ENCODE measurements around the gene GBP6. TPM values are rescaled to one million over a fixed set of nuclear protein-coding genes. Genes with fewer than 3 reads are reported as not detected.

The GBP6 gene
- polyA plus RNA-seq (2011; rRNA removed) (not detected in 2 replicates), polyA minus RNA-seq (2011; rRNA and poly(A)+ RNA removed) (not detected in 2 replicates)

- ChIA-PET POLR2A (no interaction called here), CTCF (interaction anchor here (1.8 to 2.4 kb wide), 2 partner anchors 278 to 390 kb away, joined by 5 to 7 read pairs; no protein-coding TSS in a partner anchor)
- Histone ChIP-seq H3K27me3 (ENCODE audit: control insufficient read depth, insufficient read depth, low read length) (no peaks in the 10 kb centered on the region), H3K9me3 (ENCODE audit: control insufficient read depth, insufficient read depth, low read length) (no peaks in the 10 kb centered on the region), H3K4me3 (ENCODE audit: low read depth, low read length) (no peak within 1 kb of the TSS), H3K27ac (ENCODE audit: low read depth, low read length) (no peak within 1 kb of the TSS)
- TF ChIP-seq, protein P1, sequence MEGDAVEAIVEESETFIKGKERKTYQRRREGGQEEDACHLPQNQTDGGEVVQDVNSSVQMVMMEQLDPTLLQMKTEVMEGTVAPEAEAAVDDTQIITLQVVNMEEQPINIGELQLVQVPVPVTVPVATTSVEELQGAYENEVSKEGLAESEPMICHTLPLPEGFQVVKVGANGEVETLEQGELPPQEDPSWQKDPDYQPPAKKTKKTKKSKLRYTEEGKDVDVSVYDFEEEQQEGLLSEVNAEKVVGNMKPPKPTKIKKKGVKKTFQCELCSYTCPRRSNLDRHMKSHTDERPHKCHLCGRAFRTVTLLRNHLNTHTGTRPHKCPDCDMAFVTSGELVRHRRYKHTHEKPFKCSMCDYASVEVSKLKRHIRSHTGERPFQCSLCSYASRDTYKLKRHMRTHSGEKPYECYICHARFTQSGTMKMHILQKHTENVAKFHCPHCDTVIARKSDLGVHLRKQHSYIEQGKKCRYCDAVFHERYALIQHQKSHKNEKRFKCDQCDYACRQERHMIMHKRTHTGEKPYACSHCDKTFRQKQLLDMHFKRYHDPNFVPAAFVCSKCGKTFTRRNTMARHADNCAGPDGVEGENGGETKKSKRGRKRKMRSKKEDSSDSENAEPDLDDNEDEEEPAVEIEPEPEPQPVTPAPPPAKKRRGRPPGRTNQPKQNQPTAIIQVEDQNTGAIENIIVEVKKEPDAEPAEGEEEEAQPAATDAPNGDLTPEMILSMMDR (IDR thresholded peaks at IDR 0.05; ENCODE audit: low read depth, low read length): no peak
- DNase-seq (ENCODE audit: low read depth, low spot score): no peak
Measured at GRCh38 chr1:89363638-89364536, at the start of gene GBP6. TSS of gene GBP6 (plus strand) at chr1:89364059. CDS start at chr1:89368552, 4,493 bp downstream.

- no peak overlapping the region for H3K27ac ChIP-seq (ENCODE audit: low read depth, low read length)
- TF ChIP-seq, protein P1 (IDR thresholded peaks at IDR 0.05; ENCODE audit: low read depth, low read length): no peak
- DNase-seq (ENCODE audit: low read depth, low spot score): no peak
- POLR2A ChIA-PET: no interaction called here
- no peaks in the 10 kb centered on the region for H3K27me3 ChIP-seq (ENCODE audit: control insufficient read depth, insufficient read depth, low read length)
- no peaks in the 10 kb centered on the region for H3K9me3 ChIP-seq (ENCODE audit: control insufficient read depth, insufficient read depth, low read length)
- no peak overlapping the region for H3K4me3 ChIP-seq (ENCODE audit: low read depth, low read length)
- CTCF ChIA-PET: no interaction called here
Measured at GRCh38 chr1:89322402-89322801, 41.5 kb upstream of the GBP6 start.

DNA sequence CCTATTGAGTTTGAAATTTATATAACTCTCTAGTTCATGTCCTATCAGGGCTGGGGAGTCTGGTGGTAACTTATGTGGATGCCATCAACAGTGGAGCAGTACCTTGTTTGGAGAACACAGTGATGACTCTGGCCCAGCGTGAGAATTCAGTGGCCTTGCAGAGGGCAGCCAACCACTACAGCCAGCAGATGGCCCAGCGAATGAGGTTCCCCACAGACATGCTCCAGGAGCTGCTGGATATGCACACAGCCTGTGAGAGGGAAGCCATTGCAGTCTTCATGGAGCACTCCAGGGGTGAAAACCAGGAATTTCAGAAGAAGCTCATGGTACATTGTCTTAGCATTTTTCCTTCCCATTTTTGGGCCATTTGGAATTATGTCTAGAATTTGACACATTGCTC is 32.0 kb upstream of the GBP6 start:
- Histone ChIP-seq H3K27me3 (ENCODE audit: control insufficient read depth, insufficient read depth, low read length) (no peaks in the 10 kb centered on the region), H3K9me3 (ENCODE audit: control insufficient read depth, insufficient read depth, low read length) (no peaks in the 10 kb centered on the region), H3K27ac (ENCODE audit: low read depth, low read length) (no peak overlapping the region), H3K4me3 (ENCODE audit: low read depth, low read length) (no peak overlapping the region)
- TF ChIP-seq, protein P1 (IDR thresholded peaks at IDR 0.05; ENCODE audit: low read depth, low read length): no peak
- DNase-seq (ENCODE audit: low read depth, low spot score): no peak
- CTCF ChIA-PET: no interaction called here
- POLR2A ChIA-PET: interaction anchor here (0.6 kb wide), 1 partner anchor 378 kb away, joined by 3 read pairs; no protein-coding TSS in a partner anchor

DNA sequence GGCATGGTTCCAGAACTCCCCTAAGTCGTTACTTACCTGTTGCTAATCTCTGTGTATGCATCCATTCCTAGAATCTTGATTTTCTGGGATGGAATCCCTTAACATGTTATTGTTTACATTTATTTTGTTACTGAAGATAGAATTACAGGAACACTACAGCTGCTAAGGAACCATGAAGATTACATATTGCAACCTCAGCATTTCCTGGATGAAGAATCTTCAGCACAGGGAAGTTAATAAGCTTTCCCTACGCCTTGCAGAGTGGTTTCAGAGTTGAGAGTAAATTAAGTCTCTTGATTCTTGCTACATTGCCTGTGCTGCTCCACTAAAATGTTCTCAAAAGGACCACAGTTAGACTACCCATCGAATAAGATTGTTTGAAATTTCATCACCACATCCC is 31.4 kb upstream of the GBP6 start:
- Histone ChIP-seq H3K9me3 (ENCODE audit: control insufficient read depth, insufficient read depth, low read length) (no peaks in the 10 kb centered on the region), H3K4me3 (ENCODE audit: low read depth, low read length) (no peak overlapping the region), H3K27me3 (ENCODE audit: control insufficient read depth, insufficient read depth, low read length) (no peaks in the 10 kb centered on the region), H3K27ac (ENCODE audit: low read depth, low read length) (no peak overlapping the region)
- DNase-seq (ENCODE audit: low read depth, low spot score): no peak
- ChIA-PET POLR2A (interaction anchor here (0.6 kb wide), 1 partner anchor 379 kb away, joined by 3 read pairs; no protein-coding TSS in a partner anchor), CTCF (no interaction called here)
- TF ChIP-seq, protein P1 (IDR thresholded peaks at IDR 0.05; ENCODE audit: low read depth, low read length): no peak

GRCh38 chr1:89335486-89335885 is 28.4 kb upstream of the GBP6 start:
- ChIA-PET POLR2A (no interaction called here), CTCF (no interaction called here)
- H3K9me3 ChIP-seq (ENCODE audit: control insufficient read depth, insufficient read depth, low read length): no peaks in the 10 kb centered on the region
- no peaks in the 10 kb centered on the region for H3K27me3 ChIP-seq (ENCODE audit: control insufficient read depth, insufficient read depth, low read length)
- H3K4me3 ChIP-seq (ENCODE audit: low read depth, low read length): no peak overlapping the region
- TF ChIP-seq, protein P1 (IDR thresholded peaks at IDR 0.05; ENCODE audit: low read depth, low read length): no peak
- no peak overlapping the region for H3K27ac ChIP-seq (ENCODE audit: low read depth, low read length)
- DNase-seq (ENCODE audit: low read depth, low spot score): no peak

Data from AG04450 (cell line).